Left lung (tissue), 10 donors: Measurements from ENCODE around the gene FGFR1OP2. TPM values are rescaled to one million over a fixed set of nuclear protein-coding genes. Genes with fewer than 3 reads are reported as not detected.

Source experiments
- ATAC-seq: fragments of 200-7000 bp; cut with Tn5 transposase; one replicate; pipeline ENCODE4 v1.9.1; 2020; ENCODE audit warnings: moderate library complexity
- DNase-seq, 4 donors: peaks; one replicate each; pipeline ENCODE4 v3.0.0-alpha.2; 2013 to 2020
- H3K27ac ChIP-seq, 2 donors: fragments of 200-600 bp; sonication (generic) in 1 of 2; one replicate each; pipeline versions ENCODE4 v1.5.0 to v1.8.0; 2020 to 2021
- H3K27me3 ChIP-seq, 2 donors: fragments of 200-600 bp; sonication (generic) in 1 of 2; one replicate each; pipeline versions ENCODE4 v1.5.0 to v1.8.0; 2020 to 2021
- H3K36me3 ChIP-seq, 2 donors: fragments of 200-600 bp; sonication (generic) in 1 of 2; one replicate each; pipeline versions ENCODE4 v1.5.0 to v1.8.0; 2020 to 2021
- H3K4me1 ChIP-seq, 2 donors: fragments of 200-600 bp; one replicate each; pipeline ENCODE4 v1.8.0; 2021
- H3K4me3 ChIP-seq, 2 donors: fragments of 200-600 bp; sonication (generic) in 1 of 2; one replicate each; pipeline versions ENCODE4 v1.5.0 to v1.8.0; 2020 to 2021; ENCODE audit warnings: mild to moderate bottlenecking in 1 of 2
- H3K9me3 ChIP-seq, 2 donors: fragments of 200-600 bp; sonication (generic) in 1 of 2; one replicate each; pipeline versions ENCODE4 v1.5.0 to v1.8.0; 2020 to 2021
- CTCF ChIP-seq, 2 donors: fragments of 200-600 bp; sonication (generic) in 1 of 2; IDR thresholded peaks; one replicate each; pipeline versions ENCODE4 v1.5.0 to v1.8.0; 2021; ENCODE audit warnings: antibody characterized with exemption in 2 of 2
- intact Hi-C, 2 donors: fragments of 100-400 bp; cut with DNase I; formaldehyde crosslinking; loops; one replicate each; pipeline versions ENCODE4 v1.11.2 to v1.14.2; 2022
- polyA plus RNA-seq, 6 donors: library from polyadenylated mRNA; unstranded; fragments of 120-200 nt; gene quantifications; one replicate each; pipeline ENCODE4 v1.2.1, GENCODE V29; 2013; ENCODE audit not compliant: insufficient read length in 6 of 6
- total RNA-seq, 2 donors: library from RNA; stranded (reverse); fragmentation: NEBNext Ultra II Directional; extraction: Animal tissue kit (Norgen Biotek cat#: 25700); gene quantifications; one replicate each; pipeline ENCODE4 v1.2.1, GENCODE V29; 2021
- donor health status: DM: no; HTN: yes; CAD: no.
- donor health status: DM: no; HTN: no; CAD: no.

FGFR1OP2 gene
- total and polyA plus RNA-seq, 8 donors: 44.0 to 101 (median 83.5) TPM

- intact Hi-C loops: no loop called here
- no peak for TF ChIP-seq CTCF (IDR thresholded peaks at IDR 0.05)
- Histone ChIP-seq H3K9me3 (no peaks in the 10 kb centered on the region), H3K27ac (no peak overlapping the region), H3K27me3 (no peaks in the 10 kb centered on the region), H3K4me1 (no peaks in the 10 kb centered on the region), H3K36me3 (peaks cover 0 to 51% of the 10 kb centered on the region in 2 donors), H3K4me3 (no peak overlapping the region)
- DNase-seq (no peak), ATAC-seq (peak; percentile 44)
Observed at GRCh38 chr12:26918321-26919215, 19.7 kb upstream of the FGFR1OP2 start.

- intact Hi-C loops: no loop called here
- no peak overlapping the region for H3K27ac ChIP-seq
- no peaks in the 10 kb centered on the region for H3K4me1 ChIP-seq
- no peaks in the 10 kb centered on the region for H3K27me3 ChIP-seq
- no peak overlapping the region for H3K4me3 ChIP-seq
- H3K9me3 ChIP-seq: no peaks in the 10 kb centered on the region
- H3K36me3 ChIP-seq: peaks cover 0 to 55% of the 10 kb centered on the region in 2 donors
- ATAC-seq (no peak), DNase-seq (no peak)
- no peak for TF ChIP-seq CTCF (IDR thresholded peaks at IDR 0.05)
Observed at GRCh38 chr12:26919216-26919555, 19.1 kb upstream of the FGFR1OP2 start.

GRCh38 chr12:26921886-26922285 lies 16.4 kb upstream of the FGFR1OP2 start:
- Histone ChIP-seq H3K9me3 (no peaks in the 10 kb centered on the region), H3K4me1 (no peaks in the 10 kb centered on the region), H3K27ac (no peak overlapping the region), H3K27me3 (no peaks in the 10 kb centered on the region), H3K36me3 (peaks cover 0 to 52% of the 10 kb centered on the region in 2 donors), H3K4me3 (no peak overlapping the region)
- intact Hi-C loops: no loop called here
- no peak for TF ChIP-seq CTCF (IDR thresholded peaks at IDR 0.05)
- DNase-seq (no peak), ATAC-seq (no peak)

GRCh38 chr12:26928661-26929060 lies 9.6 kb upstream of the FGFR1OP2 start:
- H3K27ac ChIP-seq: no peak overlapping the region
- no peaks in the 10 kb centered on the region for H3K9me3 ChIP-seq
- no peak for DNase-seq
- peaks cover 0 to 38% of the 10 kb centered on the region in 2 donors for H3K36me3 ChIP-seq
- no peak for TF ChIP-seq CTCF (IDR thresholded peaks at IDR 0.05)
- H3K4me1 ChIP-seq: no peaks in the 10 kb centered on the region
- H3K4me3 ChIP-seq: no peak overlapping the region
- ATAC-seq: no peak
- no peaks in the 10 kb centered on the region for H3K27me3 ChIP-seq
- intact Hi-C loops: no loop called here

GRCh38 chr12:26929590-26929989 lies 8.7 kb upstream of the FGFR1OP2 start:
- DNase-seq (no peak), ATAC-seq (no peak)
- intact Hi-C loops: no loop called here
- TF ChIP-seq CTCF (IDR thresholded peaks at IDR 0.05): no peak
- Histone ChIP-seq H3K27ac (no peak overlapping the region), H3K4me3 (no peak overlapping the region), H3K27me3 (no peaks in the 10 kb centered on the region), H3K36me3 (peaks cover 0 to 33% of the 10 kb centered on the region in 2 donors), H3K9me3 (no peaks in the 10 kb centered on the region), H3K4me1 (no peaks in the 10 kb centered on the region)
